GM12801 (cell line): ENCODE results near the gene PVALB.

Experiments
- CTCF ChIP-seq: IDR thresholded peaks from one replicate; pipeline ENCODE4 v1.5.1; 2011; ENCODE audit warnings: control low read depth; ENCODE audit not compliant: insufficient read length; ENCODE audit errors: extremely low read depth

Gene PVALB

GRCh38 chr22:36769541-36770512 is 47.0 kb downstream of the PVALB start:
- no peak for TF ChIP-seq CTCF

GRCh38 chr22:36768616-36769015 is 48.2 kb downstream of the PVALB start:
- TF ChIP-seq CTCF, result no peak

- no peak for TF ChIP-seq CTCF
These were observed 48.7 kb downstream of the PVALB start for GRCh38 chr22:36768141-36768540.

- TF ChIP-seq CTCF, result no peak
These were observed 49.6 kb downstream of the PVALB start for GRCh38 chr22:36767035-36767775.

- no peak for TF ChIP-seq CTCF
These were observed 50.8 kb downstream of the PVALB start for GRCh38 chr22:36765943-36766450.

- no peak for TF ChIP-seq CTCF
These were observed 51.5 kb downstream of the PVALB start for GRCh38 chr22:36765131-36765942.
